Fibroblast of skin of right quadriceps (primary cell): ENCODE measurements around the gene PDE7B.
A peak's percentile ranks its signal among the peaks of the same experiment; 100 is the strongest.
"Not testable (repeated sequence)": the region's sequence is repeated elsewhere in the genome, so short reads cannot be mapped to it uniquely, and the experiment has no call there.

Source experiments
- DNase-seq: peaks from one replicate; pipeline ENCODE4 v3.0.0-alpha.2; 2013

PDE7B gene

GRCh38 chr6:136079701-136080565 lies 228.4 kb downstream of the PDE7B start:
- DNase-seq: no peak

- no peak for DNase-seq
Measured at GRCh38 chr6:136083540-136083939, 232.0 kb downstream of the PDE7B start.

- DNase-seq: no peak
Measured at GRCh38 chr6:136084403-136084802, 232.9 kb downstream of the PDE7B start.

GRCh38 chr6:136085370-136086115 lies 234.0 kb downstream of the PDE7B start:
- peak; percentile 68 for DNase-seq

GRCh38 chr6:136086686-136087085 lies 235.2 kb downstream of the PDE7B start:
- DNase-seq: no peak

- peak; percentile 82 for DNase-seq
Measured at GRCh38 chr6:136087986-136088385, 236.5 kb downstream of the PDE7B start.

GRCh38 chr6:136088693-136089092 lies 237.2 kb downstream of the PDE7B start:
- DNase-seq: no peak

- DNase-seq: peak; percentile 64
Measured at GRCh38 chr6:136089876-136090275, 238.4 kb downstream of the PDE7B start.

- DNase-seq: no peak
Measured at GRCh38 chr6:136090929-136091328, 239.4 kb downstream of the PDE7B start.

- no peak for DNase-seq
Measured at GRCh38 chr6:136092897-136093296, 241.4 kb downstream of the PDE7B start.

- no peak for DNase-seq
Measured at GRCh38 chr6:136093835-136094234, 242.3 kb downstream of the PDE7B start.

- no peak for DNase-seq
Measured at GRCh38 chr6:136094812-136095211, 243.3 kb downstream of the PDE7B start.

- no peak for DNase-seq
Measured at GRCh38 chr6:136095986-136096385, 244.5 kb downstream of the PDE7B start.

- no peak for DNase-seq
Measured at GRCh38 chr6:136102991-136103688, 251.6 kb downstream of the PDE7B start.

GRCh38 chr6:136103763-136104311 lies 252.3 kb downstream of the PDE7B start:
- DNase-seq: no peak

- DNase-seq: no peak
Measured at GRCh38 chr6:136104556-136104955, 253.1 kb downstream of the PDE7B start.

GRCh38 chr6:136105797-136106196 lies 254.3 kb downstream of the PDE7B start:
- not testable (repeated sequence) for DNase-seq

- no peak for DNase-seq
Measured at GRCh38 chr6:136108361-136108945, 257.0 kb downstream of the PDE7B start.

GRCh38 chr6:136111831-136112230 lies 260.3 kb downstream of the PDE7B start:
- DNase-seq: no peak

GRCh38 chr6:136112262-136112661 lies 260.8 kb downstream of the PDE7B start:
- no peak for DNase-seq

GRCh38 chr6:136113736-136114173 lies 262.3 kb downstream of the PDE7B start:
- DNase-seq: peak; percentile 85

- no peak for DNase-seq
Measured at GRCh38 chr6:136114661-136115060, 263.2 kb downstream of the PDE7B start.

- no peak for DNase-seq
Measured at GRCh38 chr6:136115941-136116340, 264.4 kb downstream of the PDE7B start.
